CD4-positive, alpha-beta T cell treated with Interleukin-6 at 100 ng/mL for 8 hours (primary cell): Measurements from ENCODE around the gene NPAS4.
"Not testable (repeated sequence)": the region's sequence is repeated elsewhere in the genome, so short reads cannot be mapped to it uniquely, and the experiment has no call there.

Experiments used
- DNase-seq: peaks from one replicate; pipeline ENCODE4 v3.0.0-alpha.2; 2020; ENCODE audit warnings: mixed read lengths, low spot score

NPAS4 gene

GRCh38 chr11:66418168-66418985, 2.5 kb upstream of the NPAS4 start:
- no peak for DNase-seq

DNA sequence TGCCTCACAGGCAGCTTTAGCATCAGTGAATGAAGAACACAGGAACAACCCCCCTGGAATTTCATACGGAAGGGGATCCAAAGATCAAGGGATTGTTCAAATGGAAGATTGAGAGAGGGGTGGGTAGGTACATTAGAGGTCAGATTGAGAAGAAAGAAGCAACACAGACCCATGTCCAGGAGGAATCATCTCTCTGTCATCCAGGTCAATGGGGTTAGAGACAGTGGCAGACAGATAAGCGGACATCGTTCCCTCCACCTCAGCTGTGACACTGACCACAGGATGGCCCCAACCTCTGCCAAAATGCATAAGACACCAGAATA, 1.9 kb upstream of the NPAS4 start:
- DNase-seq: no peak

DNA sequence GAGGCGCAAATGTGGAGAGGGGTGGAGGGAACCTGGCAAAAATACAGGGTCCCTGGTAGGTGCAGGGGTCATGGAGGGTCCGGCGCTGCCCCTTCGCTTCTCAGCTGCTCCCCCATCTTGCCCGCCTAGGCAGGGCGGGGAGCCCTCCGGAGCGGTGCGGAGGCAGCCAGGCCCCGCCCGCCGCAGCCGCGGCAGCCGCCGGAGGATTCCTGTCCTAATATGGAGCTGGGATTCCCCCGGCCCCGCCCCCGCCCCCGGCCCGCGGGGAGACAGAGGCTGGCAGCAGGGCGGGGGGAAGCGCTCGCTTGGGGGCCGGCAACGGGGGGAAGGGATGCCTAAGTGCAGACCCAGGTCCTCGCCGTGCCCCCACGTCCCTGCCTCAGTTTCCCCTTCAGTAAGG, 1.0 kb upstream of the NPAS4 start:
- DNase-seq: no peak

DNA sequence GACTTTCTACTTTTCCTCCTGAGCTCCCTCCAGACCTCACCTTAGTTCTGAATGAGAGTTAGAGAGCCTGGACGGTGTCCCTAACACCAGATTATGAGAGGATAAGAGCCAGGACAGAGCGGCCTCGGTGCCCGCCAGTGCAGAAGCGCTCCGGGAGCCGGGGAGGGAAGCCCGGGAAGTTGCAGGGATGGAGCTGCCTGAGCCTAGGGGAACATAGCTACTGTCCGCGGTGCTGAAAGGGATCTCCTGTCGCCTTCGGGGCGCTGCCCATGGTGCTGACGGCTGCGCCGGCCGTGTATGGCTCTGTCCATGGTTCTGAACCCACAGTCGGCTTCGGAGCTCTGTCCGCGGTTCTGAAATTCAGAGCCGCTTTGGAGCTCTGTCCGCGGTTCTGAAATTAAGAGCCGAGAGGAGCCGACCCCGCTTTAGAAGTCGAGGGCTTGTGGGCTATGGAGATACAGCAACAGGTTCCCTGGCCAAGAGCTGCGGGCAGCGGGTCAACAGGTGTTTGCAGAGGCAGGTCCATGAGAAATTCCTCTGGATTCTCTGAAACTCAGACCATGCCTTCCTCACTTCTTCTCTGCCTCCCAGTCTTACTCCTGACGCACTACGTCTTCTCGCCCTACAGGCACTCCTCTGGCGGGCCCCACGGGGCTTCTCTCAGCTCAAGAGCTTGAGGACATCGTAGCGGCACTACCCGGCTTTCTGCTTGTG, 814 bp downstream of the NPAS4 start:
- DNase-seq: peak; percentile 80

DNA sequence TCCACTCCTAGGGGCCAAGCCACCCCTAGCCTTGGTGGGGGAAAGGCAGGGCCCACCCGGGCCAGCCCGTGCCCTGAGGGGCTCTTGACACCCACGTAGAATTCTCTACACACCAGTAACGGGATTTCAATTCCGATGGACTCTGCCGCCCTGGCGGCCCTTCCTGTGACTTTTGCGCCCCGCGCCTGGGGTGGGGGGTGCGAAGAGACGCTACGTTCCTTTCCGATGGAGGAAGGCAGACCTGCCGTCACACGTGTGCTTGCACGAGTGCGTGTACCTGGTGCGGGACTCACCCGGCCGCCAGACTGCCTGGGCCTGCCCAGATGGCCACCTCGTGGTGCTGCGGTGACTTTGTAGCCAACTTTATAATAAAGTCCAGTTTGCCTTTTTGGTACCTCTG, 5.5 kb downstream of the NPAS4 start:
- no peak for DNase-seq

GRCh38 chr11:66428933-66429332, 8.1 kb downstream of the NPAS4 start:
- DNase-seq: no peak

GRCh38 chr11:66429983-66430602, 9.3 kb downstream of the NPAS4 start:
- DNase-seq: peak; percentile 63

DNA sequence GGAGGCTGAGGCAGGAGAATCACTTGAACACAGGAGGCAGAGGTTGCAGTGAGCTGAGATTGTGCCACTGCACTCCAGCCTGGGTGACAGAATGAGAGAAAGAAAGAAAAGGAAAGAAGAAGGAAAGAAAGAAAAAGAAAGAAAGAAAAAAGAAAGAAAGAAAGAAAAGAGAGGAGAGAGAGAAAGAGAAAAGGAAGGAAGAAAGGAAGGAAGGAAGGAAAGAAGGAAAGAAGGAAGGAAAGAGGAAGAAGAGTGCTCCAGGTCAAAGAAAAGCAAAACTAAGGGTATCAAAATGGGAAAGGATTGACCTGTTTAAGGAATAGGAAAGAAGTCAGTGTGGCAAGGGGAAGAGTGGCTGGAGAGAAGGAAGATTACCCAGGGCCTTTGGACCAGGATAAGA, 10.5 kb downstream of the NPAS4 start:
- DNase-seq: not testable (repeated sequence)

DNA sequence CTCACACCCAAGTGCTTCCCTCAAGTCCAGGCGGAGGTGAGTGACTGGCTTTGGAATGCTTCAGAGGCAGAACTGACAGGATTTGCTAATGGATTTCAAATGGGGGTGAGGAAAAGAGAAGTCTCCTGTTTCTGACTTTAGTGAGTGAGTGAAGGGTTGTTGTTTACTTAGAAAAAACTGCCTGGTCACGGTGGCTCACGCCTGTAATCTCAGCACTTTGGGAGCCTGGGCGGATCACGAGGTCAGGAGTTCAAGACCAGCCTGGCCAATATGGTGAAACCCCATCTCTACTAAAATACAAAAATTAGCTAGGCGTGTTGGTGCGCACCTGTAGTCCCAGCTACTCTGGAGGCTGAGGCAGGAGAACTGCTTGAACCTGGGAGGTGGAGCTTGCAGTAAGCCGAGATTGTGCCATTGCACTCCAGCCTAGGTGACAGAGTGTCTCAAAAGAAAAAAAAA, 11.1 kb downstream of the NPAS4 start:
- not testable (repeated sequence) for DNase-seq

GRCh38 chr11:66432597-66432996, 11.8 kb downstream of the NPAS4 start:
- DNase-seq: no peak

DNA sequence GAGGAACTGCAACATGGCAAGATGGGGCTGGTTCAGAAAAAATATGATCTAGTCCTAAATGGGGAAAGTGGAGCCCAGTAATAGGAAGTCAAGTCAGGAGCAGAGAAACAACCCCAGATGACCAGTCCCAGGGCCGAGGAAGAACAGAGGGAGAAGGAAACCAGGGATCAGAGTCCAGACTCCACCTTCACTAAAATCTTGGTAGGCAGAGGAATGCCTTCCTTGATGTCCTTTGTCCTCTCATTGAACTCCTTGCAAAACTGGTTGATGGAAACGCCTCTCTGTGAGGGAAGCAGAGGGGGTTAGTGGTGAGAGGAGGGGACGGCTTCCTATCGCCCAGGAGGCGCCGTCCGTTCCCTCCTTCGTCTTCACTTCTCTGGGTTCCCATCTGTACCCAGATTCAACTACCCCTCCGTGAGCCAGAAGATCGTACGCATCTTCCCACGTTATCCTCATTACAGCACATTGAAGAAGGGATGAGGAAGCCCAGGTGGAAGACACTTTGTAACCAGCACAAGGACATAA, 17.2 kb downstream of the NPAS4 start:
- no peak for DNase-seq

- peak; percentile 89 for DNase-seq
Measured at GRCh38 chr11:66438504-66439466, 17.9 kb downstream of the NPAS4 start, which contains the start of gene MRPL11. Gene MRPL11, minus strand, starts transcription at chr11:66438848. Its CDS starts 94 bp downstream, at chr11:66438754.

DNA sequence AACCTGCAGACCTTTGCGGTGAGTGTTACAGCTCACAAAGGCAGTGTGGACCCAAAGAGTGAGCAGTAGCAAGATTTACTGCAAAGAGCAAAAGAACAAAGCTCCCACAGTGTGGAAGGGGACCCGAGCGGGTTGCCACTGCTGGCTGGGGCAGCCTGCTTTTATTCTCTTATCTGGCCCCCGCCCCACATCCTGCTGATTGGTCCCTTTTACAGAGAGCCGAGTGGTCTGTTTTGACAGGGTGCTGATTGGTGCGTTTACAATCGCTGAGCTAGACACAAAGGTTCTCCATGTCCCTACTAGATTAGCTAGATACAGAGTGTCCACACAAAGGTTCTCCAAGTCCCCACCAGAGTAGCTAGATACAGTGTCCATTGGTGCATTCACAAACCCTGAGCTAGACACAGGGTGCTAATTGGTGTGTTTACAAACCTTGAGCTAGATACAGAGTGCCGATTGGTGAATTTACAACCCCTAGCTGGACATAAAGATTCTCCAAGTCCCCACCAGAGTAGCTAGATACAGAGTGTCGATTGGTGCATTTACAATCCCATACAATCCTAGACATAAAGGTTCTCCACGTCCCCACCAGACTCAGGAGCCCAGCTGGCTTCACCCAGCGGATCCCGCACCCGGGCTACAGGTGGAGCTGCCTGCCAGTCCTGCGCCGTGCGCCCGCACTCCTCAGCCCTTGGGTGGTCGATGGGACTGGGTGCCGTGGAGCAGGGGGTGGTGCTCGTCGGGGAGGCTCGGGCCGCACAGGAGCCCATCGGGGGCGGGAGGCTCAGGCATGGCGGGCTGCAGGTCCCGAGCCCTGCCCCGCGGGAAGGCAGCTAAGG, 19.5 kb downstream of the NPAS4 start:
- DNase-seq: not testable (repeated sequence)

- DNase-seq: not testable (repeated sequence)
Measured at GRCh38 chr11:66440940-66441282, 20.1 kb downstream of the NPAS4 start.

- DNase-seq: no peak
Measured at GRCh38 chr11:66443602-66444001, 22.8 kb downstream of the NPAS4 start.

GRCh38 chr11:66447012-66447411, 26.2 kb downstream of the NPAS4 start:
- no peak for DNase-seq

GRCh38 chr11:66448523-66448922, 27.7 kb downstream of the NPAS4 start:
- DNase-seq: no peak

DNA sequence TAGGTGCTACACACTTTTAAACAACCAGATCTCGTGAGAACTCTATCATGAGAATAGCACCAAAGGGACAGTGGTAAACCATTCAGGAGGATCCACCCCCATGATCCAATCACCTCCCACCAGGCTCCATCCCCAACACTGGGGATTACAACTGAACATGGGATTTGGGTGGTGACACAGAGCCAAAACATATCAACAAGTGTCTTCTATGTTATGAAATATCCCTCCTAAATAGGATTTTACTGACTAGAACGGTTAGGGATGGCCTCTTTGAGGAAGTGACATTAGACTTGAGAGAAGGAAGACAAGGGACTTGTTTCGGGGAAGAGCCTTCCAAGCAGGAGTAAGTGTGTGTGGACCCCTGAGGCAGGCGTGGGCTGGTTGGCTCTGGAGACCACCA, 29.7 kb downstream of the NPAS4 start:
- no peak for DNase-seq

GRCh38 chr11:66451663-66452062, 30.8 kb downstream of the NPAS4 start:
- DNase-seq: no peak

- DNase-seq: no peak
Measured at GRCh38 chr11:66454247-66454646, 33.4 kb downstream of the NPAS4 start.

- no peak for DNase-seq
Measured at GRCh38 chr11:66454828-66455227, 34.0 kb downstream of the NPAS4 start.
